GM11168 (cell line): ENCODE measurements around the gene AGPAT4.

Experiments
- in situ Hi-C: fragments of 300-500 bp; cut with MboI; formaldehyde crosslinking; loops from one replicate; pipeline ENCODE4 v1.12.0; 2022; ENCODE audit warnings: low sequenced_read_pairs; ENCODE audit not compliant: unreplicated experiment

AGPAT4 gene

DNA sequence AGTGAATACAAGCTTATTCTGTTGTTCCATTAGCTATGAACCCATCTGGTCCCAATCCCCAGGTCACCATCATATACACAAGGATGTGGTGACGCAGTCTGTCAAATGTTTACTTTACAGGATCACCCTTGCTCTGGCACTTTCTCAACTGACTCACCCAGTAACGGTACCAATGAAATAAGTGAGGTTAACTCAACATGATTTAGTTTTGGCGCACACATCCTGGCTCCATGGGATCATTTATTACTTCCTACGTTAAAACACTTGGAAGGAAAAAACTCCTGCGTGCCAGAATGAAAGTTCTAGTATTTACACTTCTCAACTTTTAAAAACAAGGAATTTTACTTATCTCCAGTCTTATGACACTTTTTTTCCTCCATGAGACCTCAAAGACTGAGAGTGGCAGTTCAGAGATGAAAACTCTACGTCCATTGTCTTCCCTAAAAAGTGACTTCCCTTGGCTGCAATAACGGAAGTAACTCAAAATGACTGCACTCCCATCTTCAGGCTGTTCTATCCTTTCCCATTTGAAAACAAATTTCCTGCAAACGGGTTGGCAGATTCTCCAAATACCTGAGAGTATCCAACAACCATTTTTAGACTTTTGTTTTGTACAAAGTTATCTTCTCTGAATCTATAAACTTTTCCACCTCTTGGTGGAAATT lies 15.9 kb downstream of the AGPAT4 start:
- in situ Hi-C loops = no loop called here

DNA sequence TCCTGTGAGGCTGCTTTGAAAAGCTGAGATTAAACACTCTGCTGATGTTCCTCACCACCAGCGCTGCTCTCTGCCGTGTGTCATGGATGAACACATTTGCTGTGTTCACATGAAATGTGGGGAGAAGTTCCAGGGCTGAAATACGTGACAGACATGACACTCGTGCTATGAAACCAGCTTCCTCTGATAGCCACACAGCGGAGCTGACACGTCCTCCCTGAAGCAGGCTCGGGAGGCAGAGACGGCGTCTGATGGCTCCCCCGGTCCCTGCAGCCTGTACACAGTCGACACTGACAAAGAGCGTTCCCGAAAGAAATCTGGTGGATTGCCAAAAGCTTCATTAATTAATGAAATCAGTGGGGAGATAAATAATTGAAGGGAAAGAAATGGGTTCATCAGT lies 17.5 kb downstream of the AGPAT4 start:
- in situ Hi-C loops = no loop called here

DNA sequence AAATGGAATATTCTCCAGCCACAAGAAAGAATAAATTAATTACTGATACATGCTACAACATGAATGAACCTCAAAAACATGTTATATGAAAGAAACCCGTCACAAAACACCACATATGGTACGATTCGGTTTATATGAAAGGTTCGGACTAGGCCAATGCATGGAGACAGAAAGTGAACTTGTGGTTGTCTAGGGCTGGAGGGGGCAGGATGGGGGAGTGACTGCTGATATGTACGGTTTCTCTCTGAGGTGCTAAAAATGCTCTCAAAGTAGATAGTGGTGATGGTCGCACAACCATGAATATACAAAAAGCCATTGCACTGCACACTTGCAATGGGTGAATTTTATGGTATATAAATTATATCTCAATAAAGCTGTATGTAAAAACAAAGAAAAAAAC lies 18.3 kb downstream of the AGPAT4 start:
- in situ Hi-C loops = no loop called here

DNA sequence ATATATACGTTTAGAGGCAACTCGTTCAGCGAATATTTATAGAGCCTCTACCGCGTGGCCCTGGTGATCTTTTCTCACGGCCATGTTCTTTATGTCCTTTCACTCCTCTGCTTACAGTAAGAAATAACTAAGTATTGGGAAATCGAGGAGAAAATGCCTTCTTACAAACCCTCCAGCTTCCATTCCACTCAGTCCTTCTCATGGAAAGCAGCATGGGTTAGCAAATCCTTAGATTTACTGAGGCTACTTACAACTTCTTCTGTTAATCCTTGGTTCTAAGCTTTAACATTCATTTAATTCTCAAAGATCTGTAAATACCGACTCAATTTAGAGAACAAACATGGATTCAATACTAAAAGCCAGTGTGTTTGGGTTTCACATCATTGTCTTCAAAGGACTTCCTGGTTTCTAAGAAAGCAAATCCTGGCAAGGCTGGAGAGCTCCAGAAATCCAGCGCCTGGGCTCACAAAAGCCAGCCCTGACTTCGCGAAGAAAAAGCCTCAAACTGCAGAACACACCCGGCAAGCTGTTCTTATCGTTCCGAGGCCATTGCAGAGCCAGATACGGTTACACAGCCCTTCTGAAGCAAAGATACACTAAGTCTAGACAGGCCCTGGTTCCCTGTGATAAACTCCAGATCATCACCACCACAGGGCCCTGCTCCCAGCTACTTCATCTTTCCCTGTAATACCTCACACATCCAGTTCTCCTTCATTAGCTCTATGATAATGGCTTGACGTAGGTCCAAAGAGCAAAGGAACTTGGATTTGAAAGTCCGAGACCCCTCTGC lies 19.2 kb downstream of the AGPAT4 start:
- in situ Hi-C loops = no loop called here

DNA sequence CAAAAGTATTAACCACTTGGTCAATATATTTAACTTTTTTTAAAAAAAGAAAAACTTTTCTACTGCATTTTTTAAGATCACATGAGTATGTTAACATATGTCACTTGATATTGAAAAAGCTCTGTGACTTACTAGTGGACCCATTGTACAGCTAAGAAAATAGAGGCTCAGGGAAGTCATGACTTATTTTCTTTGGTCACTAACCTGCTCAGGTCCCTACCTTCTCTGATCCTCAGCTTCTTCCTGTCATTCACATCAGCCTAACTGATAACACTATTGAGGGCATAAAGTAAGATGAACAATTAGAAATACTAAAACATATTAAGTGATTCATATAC lies 19.8 kb downstream of the AGPAT4 start:
- in situ Hi-C loops = no loop called here

DNA sequence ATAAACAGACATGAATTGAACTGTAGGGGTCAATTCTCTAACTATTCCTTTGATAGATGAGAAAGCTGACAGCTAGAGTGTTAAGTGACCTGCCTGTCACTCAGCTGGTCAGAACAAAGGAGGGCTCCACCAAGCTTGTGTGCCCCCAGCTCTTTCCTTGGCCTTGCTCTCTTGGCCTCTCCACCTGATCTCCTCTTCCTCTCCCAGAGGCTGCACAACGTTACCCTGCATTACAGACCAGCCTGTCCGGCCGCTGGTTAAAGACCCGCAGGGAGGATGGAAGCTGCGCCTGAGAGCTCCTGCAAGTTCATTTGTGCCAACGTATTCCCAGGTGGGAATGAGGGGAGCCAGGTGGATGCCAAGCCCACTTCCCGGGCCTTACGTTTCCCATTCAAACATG lies 22.5 kb downstream of the AGPAT4 start:
- in situ Hi-C loops = no loop called here

DNA sequence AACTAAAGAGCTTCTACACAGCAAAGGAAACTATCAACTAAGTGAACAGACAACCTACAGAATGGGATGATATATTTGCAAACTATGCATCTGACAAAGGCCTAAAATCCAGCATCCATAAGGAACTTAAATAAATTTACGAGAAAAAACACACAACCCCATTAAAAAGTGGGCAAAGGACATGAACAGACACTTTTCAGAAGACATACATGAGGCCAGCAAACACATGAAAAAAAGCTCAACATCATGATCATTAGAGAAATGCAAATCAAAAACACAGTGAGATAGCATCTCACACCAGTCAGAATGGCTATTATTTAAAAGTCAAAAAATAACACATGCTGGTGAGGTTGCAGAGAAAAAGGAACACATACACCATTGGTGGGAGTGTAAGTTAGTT lies 24.5 kb downstream of the AGPAT4 start:
- in situ Hi-C loops = no loop called here

DNA sequence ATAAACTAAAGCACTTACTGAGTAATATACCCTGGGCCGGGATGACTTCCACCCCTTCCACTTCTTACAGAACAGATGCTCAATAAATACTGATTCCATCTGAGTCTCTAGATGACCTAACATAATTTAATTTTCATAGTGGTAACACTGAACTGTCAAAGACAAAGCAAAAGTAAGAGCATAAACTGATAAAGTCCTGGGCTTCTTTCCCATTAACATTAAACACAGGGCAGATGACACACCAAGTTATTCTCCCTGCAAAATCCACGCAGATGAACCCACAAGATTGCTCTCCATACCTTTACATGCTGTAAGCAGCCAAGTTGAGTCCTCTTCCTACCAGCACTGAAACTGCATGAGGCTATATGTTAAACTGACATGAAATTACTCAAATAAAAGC lies 27.1 kb downstream of the AGPAT4 start:
- in situ Hi-C loops = no loop called here

DNA sequence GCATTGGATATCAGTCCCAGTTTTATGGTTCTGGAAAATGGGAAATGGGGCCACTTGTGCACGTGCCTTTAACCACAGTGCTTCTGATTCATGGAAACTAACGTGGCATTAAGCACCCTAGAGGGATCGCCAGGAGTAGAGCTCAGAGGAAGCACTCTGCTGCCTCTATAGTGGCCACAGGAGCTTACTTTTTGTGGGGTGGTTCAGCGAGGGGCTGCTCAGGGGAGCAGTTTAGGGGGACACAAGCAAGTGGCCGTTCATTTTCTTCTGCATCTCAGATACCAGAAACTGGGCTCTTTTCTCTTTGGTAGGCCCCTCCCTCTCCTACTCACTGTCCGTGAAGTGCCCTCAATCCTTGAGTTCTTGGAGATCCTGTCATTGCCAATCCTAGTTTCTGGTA lies 28.5 kb downstream of the AGPAT4 start:
- in situ Hi-C loops = no loop called here

DNA sequence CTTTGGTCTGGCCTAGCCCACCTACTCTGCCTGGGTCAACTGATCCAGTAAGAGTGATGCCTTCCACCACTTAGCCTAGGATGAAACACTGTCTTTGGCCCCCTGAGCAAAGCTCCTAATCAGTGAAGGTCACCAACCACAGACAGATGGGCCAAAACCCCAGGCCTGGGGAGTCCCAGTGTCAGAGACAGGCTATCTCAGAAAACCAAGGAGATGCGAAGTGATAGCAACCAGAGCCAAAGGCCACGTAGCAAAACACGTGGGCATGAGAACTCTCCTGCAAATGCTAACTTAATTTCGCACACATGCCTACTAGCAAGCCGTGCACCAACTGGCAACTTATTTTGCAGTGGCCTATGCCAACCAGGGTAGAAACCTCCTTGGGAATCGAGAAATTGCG lies 29.1 kb downstream of the AGPAT4 start:
- in situ Hi-C loops = no loop called here

DNA sequence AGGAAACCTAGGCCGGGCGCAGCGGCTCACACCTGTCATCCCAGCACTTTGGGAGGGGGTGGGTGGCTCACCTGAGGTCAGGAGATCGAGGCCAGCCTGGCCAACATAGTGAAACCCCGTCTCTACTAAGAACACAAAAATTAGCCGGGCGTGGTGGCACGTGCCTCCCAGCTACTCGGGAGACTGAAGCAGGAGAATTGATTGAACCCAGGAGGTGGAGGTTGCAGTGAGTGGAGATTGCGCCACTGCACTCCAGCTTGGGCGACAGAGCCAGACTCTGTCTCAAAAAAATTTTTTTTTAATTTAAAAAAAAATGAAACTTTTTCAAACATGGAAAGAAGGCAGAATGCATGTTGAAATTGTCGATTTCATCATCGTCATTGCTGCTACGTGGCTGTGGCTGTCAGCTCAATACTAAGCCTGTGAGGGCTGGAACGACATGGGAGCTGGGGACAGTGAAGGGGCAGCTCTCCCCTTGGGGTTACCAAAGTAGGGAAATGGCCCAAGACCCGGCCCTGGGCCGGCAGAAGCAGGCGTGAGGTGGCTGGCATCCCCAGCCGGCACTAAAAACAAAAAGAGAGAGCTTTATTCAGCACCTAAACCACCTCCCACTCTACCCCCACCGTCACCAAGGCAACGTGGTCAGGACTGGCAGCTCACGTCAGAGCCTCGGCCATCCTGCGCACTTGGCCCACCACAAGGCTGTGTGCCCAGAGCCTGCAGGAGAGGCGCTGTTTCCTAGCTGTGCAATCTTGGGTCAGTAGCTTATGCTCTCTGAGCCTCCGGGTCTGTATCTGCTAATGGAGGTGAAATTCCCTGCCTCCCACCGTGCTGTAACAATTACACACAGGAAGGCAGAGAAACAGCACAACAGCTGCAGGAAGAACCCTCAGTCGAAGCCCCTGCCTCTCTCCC lies 30.8 kb downstream of the AGPAT4 start:
- in situ Hi-C loops = no loop called here

DNA sequence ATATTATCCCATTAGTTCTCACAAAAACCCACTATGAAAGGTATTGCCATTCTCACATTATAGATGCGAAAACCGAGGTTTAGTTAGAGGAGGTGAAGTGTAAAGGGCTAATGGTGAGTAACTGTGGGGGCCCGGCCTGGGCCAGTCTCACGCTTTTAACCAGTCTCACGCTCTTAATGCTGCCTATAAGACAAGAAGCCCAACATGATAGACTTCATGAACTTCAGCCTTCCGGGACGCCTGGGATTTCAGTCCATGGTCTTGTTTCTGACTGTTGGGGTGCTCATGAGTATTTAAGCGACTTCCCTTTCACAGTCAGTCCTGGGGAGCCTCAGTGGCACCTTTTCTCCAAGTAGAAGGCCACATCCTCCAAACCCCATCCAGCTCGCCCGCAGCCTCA lies 31.7 kb downstream of the AGPAT4 start:
- in situ Hi-C loops = no loop called here

DNA sequence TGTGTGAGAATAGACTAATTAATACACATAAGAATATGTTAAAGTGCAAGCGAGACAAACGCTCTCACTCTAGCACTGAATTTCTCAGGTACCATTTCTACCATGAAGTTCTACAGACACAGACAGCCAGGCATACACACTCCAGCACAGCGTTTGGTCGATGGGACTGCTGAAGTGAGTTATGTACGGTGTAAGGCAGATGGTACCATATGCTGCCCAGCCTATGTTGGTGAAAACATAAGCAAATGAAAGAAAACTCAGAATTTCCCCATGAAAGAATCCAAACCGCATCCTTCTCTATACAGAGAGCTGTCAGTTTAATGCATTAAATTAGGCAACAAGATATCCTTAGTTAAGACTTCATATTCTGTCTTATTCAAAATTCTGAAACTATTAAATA lies 34.9 kb downstream of the AGPAT4 start:
- in situ Hi-C loops = no loop called here

DNA sequence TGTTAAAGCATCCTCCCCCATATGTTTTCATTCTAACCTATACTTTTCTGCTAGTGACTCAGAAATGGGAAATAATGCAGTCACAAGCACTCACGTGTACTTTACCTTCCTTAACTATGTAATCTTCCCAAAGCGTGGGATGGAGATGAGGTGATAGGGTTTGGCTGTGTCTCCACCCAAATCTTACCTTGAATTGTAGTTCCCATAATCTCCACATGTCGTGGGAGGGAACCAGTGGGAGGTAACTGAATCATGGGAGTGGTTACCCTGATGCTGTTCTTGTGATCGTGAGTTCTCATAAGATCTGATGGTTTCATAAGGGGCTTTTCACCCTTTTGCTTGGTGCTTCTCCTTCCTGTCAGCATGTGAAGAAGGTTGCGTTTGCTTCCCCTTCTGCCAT lies 35.4 kb downstream of the AGPAT4 start:
- in situ Hi-C loops = no loop called here

DNA sequence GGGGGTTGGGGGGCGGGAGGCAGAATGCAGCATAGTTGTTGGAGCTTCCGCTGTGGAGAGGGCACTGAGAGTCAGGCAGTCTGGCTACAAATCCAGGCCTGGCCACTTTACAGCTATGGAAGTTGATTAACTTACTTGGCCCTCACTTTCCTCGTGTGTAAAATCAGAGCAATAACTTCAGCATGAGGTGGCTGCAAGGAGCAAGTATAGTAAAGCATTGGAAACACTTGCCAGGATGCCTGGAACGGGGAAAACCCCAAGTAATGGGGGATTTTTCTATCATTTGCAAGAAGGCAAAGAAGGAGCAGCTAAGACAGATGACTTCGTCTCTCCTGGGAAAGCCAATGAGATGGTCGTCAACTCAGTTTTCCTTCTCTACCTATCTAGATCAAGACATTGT lies 35.8 kb downstream of the AGPAT4 start:
- in situ Hi-C loops = no loop called here

DNA sequence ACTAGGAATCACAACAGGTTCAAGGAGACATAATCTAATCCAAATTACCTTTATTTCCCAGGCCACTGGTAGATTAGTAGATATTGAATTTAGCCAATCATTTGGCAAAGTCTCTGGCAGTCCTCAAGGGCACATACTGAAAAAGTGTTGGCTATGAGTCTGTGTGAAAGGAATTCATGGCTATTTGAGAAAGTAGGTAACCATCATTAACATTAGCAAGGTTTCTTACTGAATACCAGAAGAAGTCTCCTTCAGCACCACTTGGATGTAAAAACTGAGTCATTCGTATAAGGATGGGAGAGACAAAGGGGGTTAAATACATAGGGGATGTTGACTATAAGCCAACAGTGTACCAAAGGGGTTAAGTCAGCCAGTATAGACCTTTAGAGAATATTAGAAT lies 36.7 kb downstream of the AGPAT4 start:
- in situ Hi-C loops = no loop called here

DNA sequence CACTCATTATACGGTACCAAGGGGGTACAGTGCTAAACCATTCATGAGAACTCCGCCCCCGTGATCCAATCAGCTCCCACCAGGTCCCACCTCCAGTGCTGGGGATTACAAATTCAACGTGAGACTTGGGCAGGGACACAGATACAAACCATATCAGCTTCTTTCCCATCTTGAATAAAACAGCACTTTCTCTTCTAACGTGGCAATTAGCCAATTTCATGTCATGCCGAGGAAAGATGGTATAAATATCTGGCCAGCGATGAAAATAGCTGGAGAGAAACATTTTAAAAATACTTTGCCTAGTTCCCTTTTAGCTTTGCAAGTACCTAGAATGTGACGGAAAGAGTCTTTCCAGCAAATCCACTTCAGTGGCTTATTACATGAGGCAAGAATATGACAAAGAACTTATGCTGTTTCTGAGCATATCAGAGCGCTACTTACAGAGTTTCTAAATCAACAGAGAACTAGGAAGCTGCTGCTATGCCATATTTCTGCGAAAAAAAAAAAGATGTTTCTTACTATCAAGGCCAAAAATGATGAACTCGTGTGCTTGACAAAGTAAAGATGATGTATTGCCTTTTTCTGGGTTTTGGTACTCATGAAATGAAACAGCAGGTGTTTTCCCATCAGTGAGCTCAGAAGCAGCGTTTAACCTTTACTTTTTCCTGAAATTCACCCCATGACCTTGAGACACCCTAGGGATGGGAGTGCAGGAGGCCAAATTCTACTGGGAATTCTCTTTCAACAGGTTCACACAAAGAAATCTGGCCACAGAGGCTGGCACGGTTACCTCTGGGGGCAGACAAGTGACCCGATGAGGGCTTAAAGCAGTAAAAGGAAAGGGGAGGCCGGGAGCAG lies 37.9 kb downstream of the AGPAT4 start:
- in situ Hi-C loops = no loop called here

DNA sequence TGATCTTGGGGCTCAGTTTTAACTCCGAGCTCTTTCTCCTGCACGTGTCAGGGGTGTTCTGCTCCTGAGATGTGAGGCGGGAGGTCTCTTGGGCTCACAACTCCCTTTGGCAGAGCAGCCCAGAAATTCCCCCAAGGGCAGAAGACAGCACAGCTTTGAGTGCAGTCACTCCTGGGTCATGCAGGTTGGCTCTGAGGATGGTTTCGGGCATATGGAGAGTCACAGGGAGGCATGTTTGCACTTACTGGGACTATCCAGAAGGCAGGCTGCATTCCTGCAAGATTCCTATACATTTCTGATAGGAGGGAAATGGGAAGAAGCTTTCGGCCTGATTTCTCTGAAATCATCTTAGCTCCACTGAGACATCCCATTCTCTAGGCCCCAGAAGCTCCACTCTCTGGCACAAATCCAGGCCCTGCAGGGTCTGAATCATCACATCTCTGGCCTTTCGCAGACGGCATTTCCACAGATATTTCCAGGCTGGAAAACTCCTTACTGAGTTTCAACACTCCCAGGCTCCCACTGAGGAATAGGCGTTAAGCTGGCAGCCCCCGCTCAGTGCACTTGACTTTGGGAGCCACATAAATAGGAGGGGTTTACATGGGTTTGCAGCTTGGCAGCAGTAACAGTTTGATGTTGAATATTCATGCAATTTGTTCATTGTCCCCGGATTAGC lies 39.7 kb downstream of the AGPAT4 start:
- in situ Hi-C loops = no loop called here

DNA sequence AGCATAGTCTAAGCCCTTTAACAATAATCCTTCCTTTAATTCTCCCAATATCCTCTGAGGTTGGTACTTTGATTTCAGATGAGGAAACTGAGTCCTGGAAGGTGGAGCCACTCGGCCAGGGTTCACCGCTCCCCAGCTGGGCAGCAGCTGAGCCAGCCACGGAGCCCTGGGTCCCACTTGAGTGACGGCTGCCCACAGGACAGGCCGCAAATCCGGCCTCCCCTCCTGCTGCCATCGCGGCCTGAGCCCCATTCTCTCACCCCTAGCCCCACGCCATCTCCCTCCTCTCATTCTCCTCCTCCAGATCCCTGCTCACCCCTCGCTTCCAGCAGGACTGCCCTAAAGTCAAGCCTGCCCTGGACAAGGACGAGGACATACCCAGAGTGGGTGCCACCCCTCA lies 41.4 kb downstream of the AGPAT4 start:
- in situ Hi-C loops = no loop called here

DNA sequence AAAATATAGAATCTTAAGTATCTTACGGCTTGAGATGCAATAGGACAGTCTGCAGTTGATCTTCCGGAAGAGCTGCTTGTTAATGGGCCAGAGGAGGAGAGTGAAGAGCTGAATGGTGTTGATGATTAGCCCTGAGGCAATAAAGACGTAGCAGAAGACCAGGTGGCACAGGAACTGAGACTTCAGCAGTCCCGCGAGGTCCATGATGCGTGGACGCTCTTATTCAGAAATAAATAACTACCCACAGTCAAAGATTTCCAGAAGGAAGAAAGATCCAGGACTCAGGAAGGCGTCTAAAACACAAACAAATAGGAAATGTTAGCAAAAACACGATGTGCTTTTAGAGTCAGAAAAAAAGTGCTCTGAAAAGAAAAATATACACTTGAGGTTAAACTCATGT lies 41.9 kb downstream of the AGPAT4 start:
- in situ Hi-C loops = no loop called here
